ENCODE measurements around the gene TMEM87B.

The TMEM87B gene, protein sequence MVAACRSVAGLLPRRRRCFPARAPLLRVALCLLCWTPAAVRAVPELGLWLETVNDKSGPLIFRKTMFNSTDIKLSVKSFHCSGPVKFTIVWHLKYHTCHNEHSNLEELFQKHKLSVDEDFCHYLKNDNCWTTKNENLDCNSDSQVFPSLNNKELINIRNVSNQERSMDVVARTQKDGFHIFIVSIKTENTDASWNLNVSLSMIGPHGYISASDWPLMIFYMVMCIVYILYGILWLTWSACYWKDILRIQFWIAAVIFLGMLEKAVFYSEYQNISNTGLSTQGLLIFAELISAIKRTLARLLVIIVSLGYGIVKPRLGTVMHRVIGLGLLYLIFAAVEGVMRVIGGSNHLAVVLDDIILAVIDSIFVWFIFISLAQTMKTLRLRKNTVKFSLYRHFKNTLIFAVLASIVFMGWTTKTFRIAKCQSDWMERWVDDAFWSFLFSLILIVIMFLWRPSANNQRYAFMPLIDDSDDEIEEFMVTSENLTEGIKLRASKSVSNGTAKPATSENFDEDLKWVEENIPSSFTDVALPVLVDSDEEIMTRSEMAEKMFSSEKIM

DNA sequence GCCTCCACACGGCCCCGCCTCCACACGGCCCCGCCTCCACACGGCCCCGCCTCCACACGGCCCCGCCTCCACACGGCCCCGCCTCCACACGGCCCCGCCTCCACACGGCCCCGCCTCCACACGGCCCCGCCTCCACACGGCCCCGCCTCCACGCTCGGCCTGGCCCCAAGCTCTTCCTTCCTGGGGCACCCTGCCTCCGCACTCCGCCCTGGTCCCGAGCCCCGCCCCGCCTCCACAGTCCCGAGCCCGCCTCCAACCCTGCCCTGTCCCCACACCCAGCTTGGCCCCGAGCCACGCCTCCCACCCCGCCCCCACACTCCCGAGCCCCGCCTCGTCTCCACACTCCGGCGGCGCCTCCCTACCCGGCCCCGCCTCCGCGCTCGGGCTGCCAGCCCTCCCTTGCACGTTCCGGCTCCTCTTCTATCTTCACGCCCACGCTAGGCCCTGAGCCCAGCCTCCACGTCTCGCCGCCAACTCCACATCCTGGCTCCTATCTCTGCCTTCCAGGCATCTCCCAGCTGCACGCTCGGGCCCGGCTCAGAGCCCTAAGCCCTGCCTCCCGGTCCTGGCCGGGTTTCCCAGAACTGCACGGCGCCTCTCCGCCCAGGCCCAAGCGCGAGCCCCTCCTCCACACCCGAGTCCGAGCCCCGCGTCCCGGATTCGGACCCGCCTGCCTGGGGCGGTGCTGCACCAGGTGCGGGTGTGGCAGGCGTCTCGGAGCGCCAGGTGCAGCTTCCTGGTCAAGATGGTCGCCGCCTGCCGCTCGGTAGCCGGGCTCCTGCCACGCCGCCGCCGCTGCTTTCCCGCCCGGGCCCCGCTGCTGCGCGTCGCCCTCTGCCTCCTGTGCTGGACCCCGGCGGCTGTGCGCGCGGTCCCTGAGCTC is at the start of gene TMEM87B:
Gene TMEM87B (plus strand): TSS at position 423 of the 883 bp plus-strand sequence. CDS start 323 bp downstream, at position 746.
- DNase-seq (ENCODE audit: extremely low read depth, insufficient read length) = peak; percentile 97
- Histone ChIP-seq H3K36me3 (ENCODE audit: control insufficient read depth, insufficient read depth, low read length) (peaks cover 5% of the 10 kb centered on the region; the same call in 1 of the 2 replicates), H3K4me3 (replicated peaks; ENCODE audit: low read depth, low read length) (peak within 1 kb of the TSS; percentile 93), H3K27me3 (replicated peaks; ENCODE audit: control insufficient read depth, insufficient read depth, low read length) (no peaks in the 10 kb centered on the region)
- TF ChIP-seq, protein P1, sequence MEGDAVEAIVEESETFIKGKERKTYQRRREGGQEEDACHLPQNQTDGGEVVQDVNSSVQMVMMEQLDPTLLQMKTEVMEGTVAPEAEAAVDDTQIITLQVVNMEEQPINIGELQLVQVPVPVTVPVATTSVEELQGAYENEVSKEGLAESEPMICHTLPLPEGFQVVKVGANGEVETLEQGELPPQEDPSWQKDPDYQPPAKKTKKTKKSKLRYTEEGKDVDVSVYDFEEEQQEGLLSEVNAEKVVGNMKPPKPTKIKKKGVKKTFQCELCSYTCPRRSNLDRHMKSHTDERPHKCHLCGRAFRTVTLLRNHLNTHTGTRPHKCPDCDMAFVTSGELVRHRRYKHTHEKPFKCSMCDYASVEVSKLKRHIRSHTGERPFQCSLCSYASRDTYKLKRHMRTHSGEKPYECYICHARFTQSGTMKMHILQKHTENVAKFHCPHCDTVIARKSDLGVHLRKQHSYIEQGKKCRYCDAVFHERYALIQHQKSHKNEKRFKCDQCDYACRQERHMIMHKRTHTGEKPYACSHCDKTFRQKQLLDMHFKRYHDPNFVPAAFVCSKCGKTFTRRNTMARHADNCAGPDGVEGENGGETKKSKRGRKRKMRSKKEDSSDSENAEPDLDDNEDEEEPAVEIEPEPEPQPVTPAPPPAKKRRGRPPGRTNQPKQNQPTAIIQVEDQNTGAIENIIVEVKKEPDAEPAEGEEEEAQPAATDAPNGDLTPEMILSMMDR (IDR thresholded peaks at IDR 0.05; ENCODE audit: insufficient read depth, low read length, poor library complexity, severe bottlenecking) = no peak

DNA sequence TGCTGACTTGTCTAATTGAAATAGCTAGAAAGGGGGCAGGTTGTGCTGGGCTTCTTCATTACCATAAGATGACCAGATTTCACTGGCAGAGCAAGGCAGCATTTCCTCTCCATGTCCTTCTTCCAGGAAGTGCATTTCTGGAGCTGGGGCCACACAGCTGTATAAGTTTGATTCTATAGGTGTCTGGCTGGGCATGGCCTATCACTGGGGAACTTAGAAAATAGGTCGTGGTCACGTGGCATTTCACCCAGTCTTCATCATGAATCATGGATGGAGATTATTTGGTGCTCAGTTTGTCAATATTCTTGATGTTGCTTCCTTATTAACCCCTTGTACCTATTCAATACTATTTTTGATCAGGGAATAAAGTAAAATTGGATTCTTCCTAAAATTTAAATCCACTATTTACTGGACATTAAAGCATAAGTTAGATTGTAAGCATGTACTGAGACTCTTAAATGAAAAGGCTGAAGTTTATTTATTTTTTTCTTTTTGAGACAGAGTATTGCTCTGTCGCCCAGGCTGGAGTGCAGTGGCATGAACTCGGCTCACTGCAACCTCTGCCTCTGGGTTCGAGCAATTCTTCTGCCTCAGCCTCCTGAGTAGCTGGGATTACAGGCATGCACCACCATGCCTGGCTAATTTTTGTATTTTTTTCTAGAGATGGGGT is 49.5 kb upstream of the TMEM87B start:
- Histone ChIP-seq H3K27me3 (replicated peaks; ENCODE audit: control insufficient read depth, insufficient read depth, low read length) (no peaks in the 10 kb centered on the region), H3K36me3 (ENCODE audit: control insufficient read depth, insufficient read depth, low read length) (no peaks in the 10 kb centered on the region), H3K4me3 (replicated peaks; ENCODE audit: low read depth, low read length) (no peak overlapping the region)
- DNase-seq (ENCODE audit: extremely low read depth, insufficient read length) = no peak
- TF ChIP-seq, protein P1 (IDR thresholded peaks at IDR 0.05; ENCODE audit: insufficient read depth, low read length, poor library complexity, severe bottlenecking) = no peak

DNA sequence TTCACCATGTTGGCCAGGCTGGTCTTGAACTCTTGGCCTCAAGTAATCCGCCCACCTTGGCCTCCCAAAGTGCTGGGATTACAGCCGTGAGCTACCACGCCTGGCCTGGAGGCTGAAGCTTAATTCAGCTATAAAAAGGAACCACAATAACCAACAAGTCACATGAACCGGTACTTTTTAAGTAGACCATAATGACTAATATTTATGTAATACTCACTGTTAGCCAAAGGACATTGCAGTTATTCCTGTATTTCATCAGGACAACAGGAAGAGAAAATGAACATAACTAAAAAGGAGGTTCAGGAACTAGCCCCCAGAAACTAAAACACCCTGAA is 49.0 kb upstream of the TMEM87B start:
- no peaks in the 10 kb centered on the region for H3K27me3 ChIP-seq (replicated peaks; ENCODE audit: control insufficient read depth, insufficient read depth, low read length)
- DNase-seq (ENCODE audit: extremely low read depth, insufficient read length) = no peak
- no peak overlapping the region for H3K4me3 ChIP-seq (replicated peaks; ENCODE audit: low read depth, low read length)
- H3K36me3 ChIP-seq (ENCODE audit: control insufficient read depth, insufficient read depth, low read length) = no peaks in the 10 kb centered on the region
- TF ChIP-seq, protein P1 (IDR thresholded peaks at IDR 0.05; ENCODE audit: insufficient read depth, low read length, poor library complexity, severe bottlenecking) = no peak

DNA sequence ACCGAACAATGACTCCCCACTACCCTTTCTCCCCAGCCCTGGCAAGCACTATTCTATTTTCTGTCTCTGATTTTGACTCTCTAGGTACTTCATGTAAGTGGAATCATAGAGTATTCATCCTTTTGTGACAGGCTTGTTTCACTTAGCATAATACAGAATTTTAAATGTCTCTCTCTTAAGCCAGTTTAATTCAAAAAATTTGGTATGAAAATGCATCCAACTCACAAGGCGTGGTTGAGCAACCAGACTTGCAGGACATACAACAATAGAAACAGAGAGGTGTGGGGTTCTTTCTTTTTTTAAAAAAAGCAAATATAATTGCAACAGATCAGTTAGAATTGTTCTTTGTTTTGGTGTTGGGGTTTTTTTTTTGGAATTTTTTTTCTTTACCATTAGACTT is 47.6 kb upstream of the TMEM87B start:
- TF ChIP-seq, protein P1 (IDR thresholded peaks at IDR 0.05; ENCODE audit: insufficient read depth, low read length, poor library complexity, severe bottlenecking) = no peak
- no peak overlapping the region for H3K4me3 ChIP-seq (replicated peaks; ENCODE audit: low read depth, low read length)
- H3K27me3 ChIP-seq (replicated peaks; ENCODE audit: control insufficient read depth, insufficient read depth, low read length) = no peaks in the 10 kb centered on the region
- H3K36me3 ChIP-seq (ENCODE audit: control insufficient read depth, insufficient read depth, low read length) = no peaks in the 10 kb centered on the region
- DNase-seq (ENCODE audit: extremely low read depth, insufficient read length) = no peak

DNA sequence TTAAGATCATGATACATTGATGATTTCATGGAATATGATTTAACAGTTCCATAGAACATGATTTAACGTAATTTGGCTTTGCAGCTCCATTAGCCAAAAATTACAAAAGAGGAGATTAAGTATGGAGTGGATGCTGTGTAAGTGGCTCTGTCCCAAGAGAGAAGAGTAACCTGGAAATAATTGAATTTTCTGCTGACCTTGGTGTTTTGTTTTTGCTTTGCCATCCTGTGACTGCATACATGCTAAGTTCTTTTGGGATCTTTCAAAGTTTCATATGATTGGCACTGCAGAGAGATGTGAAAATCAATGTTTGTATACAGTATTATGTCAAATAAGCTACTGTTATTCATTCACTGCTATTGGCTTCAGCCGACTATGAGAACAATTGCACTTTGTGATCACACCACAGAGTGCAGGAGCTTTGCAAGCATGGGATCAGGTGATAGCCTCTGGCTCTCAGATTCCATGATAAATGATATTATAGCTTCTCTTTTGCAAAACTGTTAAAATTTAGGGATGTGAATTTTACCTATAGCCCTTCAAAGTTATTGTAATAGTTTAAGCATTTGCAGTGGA is 46.1 kb upstream of the TMEM87B start:
- TF ChIP-seq, protein P1 (IDR thresholded peaks at IDR 0.05; ENCODE audit: insufficient read depth, low read length, poor library complexity, severe bottlenecking) = no peak
- Histone ChIP-seq H3K4me3 (replicated peaks; ENCODE audit: low read depth, low read length) (no peak overlapping the region), H3K27me3 (replicated peaks; ENCODE audit: control insufficient read depth, insufficient read depth, low read length) (no peaks in the 10 kb centered on the region)

More for the DNA sequence above, 46.1 kb upstream of the TMEM87B start:
- no peaks in the 10 kb centered on the region for H3K36me3 ChIP-seq (ENCODE audit: control insufficient read depth, insufficient read depth, low read length)
- no peak for DNase-seq (ENCODE audit: extremely low read depth, insufficient read length)
